ENCODE results near the gene UMPS.

GRCh38 chr3:124774841-124775402, 44.7 kb downstream of the UMPS start:
- TF ChIP-seq RFX5 (IDR thresholded peaks at IDR 0.05; ENCODE audit: low read length) (no peak), NRF1 (IDR thresholded peaks at IDR 0.05; ENCODE audit: low read depth, low read length) (no peak), CTCF (IDR thresholded peaks at IDR 0.05) (no peak), REST (IDR thresholded peaks at IDR 0.05; ENCODE audit: low read depth, low read length) (no peak), MXI1 (IDR thresholded peaks at IDR 0.05; ENCODE audit: low read depth, low read length) (no peak), PBX3 (IDR thresholded peaks at IDR 0.05) (no peak), MAX (IDR thresholded peaks at IDR 0.05; ENCODE audit: low read depth) (no peak), YY1 (IDR thresholded peaks at IDR 0.05; ENCODE audit: low read depth) (no peak), EP300 (IDR thresholded peaks at IDR 0.05; ENCODE audit: borderline replicate concordance in 1 of 2, low read depth in 1 of 2, low read length in 1 of 2) (no peak), USF2 (IDR thresholded peaks at IDR 0.05; ENCODE audit: borderline replicate concordance, low read depth, low read length) (no peak), RAD21 (IDR thresholded peaks at IDR 0.05; ENCODE audit: low read length) (no peak), POLR2AphosphoS5 (IDR thresholded peaks at IDR 0.05; ENCODE audit: low read depth, low read length) (no peak), FOSL2 (IDR thresholded peaks at IDR 0.05; ENCODE audit: borderline replicate concordance, low read depth) (no peak)
